ENCODE measurements around the gene ZNF598. TPM values are rescaled to one million over a fixed set of nuclear protein-coding genes. Genes with fewer than 3 reads are reported as not detected.

The ZNF598 gene
- total and polyA plus RNA-seq, 10 of the 15 experiments (the other 5 are each of a cell fraction or from before 2014, with no cell fraction given): 0.08 to 74.0 (median 14.4) TPM

DNA sequence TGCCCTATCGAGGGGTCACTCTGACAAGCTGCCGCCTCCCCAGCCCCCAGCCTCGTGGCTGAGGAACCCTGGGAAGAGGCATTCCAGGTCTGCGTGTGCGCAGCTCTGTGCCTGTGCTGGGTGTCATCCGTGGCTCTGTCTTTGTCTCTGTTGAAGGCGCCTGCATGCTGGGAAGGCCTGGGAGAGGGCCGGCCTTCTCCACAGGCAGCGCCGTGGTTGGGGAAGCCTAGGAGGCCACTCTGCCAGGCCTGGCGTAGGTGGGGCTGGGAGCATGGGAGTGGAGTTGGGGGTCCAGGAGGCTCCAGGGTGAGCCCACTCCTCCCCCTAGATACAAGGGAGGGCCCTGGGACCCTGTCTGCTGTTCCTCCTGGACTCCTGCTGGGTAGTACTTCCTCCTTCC, 20.4 kb upstream of the ZNF598 start:
- H3K27me3 ChIP-seq (replicated peaks in 1 of 2; ENCODE audit: control insufficient read depth in 2 of 2, insufficient read depth in 2 of 2, low read length in 1 of 2): peaks cover 11 to 13% of the 10 kb centered on the region in 2 experiments
- no peak for ATAC-seq
- no peak overlapping the region for H3K9ac ChIP-seq (ENCODE audit: control insufficient read depth, insufficient read depth, low read length)
- no peak overlapping the region for H2AFZ ChIP-seq (ENCODE audit: control insufficient read depth, low read depth, low read length)
- no TSS peak for BruUV-seq (replicated peaks)
- intact Hi-C loops (cut with micrococcal nuclease; ENCODE audit: unreplicated experiment) (no loop called here), in situ Hi-C loops (cut with MboI) (no loop called here)
- H3K4me2 ChIP-seq (ENCODE audit: control insufficient read depth, insufficient read depth): no peak overlapping the region
- H3K79me2 ChIP-seq (ENCODE audit: control insufficient read depth, insufficient read depth, low read length): no peaks in the 10 kb centered on the region
- H4K20me1 ChIP-seq (ENCODE audit: control insufficient read depth, insufficient read depth): peaks cover 5% of the 10 kb centered on the region; the same call in 1 of the 2 replicates
- WGBS (ENCODE audit: insufficient coverage, insufficient replicate concordance, low lambda C conversion rate, missing lambda C conversion rate): 59% methylated on average over 11 of the region's 11 CpGs
- no peak overlapping the region for H3K27ac ChIP-seq (ENCODE audit: control insufficient read depth, insufficient read depth)
- no peak for DNase-seq (ENCODE audit: low read depth, low spot score)
- ChIA-PET POLR2A (no interaction called here), RAD21 (ENCODE audit: unreplicated experiment) (interaction anchor here (0.7 kb wide), 1 partner anchor 118 kb away, joined by 3 read pairs; no protein-coding TSS in a partner anchor), SMC1A (ENCODE audit: uncharacterized antibody, unreplicated experiment) (no interaction called here), CTCF (no interaction called here)
- no peaks in the 10 kb centered on the region for H3K9me3 ChIP-seq (replicated peaks; ENCODE audit: control insufficient read depth, insufficient read depth, low read length)
- no peaks in the 10 kb centered on the region for H3K4me1 ChIP-seq (ENCODE audit: control insufficient read depth, insufficient read depth, low read length)
- no peaks in the 10 kb centered on the region for H3K36me3 ChIP-seq (ENCODE audit: control insufficient read depth in 2 of 2, insufficient read depth in 2 of 2, low read length in 1 of 2)
- TF ChIP-seq, protein P1, sequence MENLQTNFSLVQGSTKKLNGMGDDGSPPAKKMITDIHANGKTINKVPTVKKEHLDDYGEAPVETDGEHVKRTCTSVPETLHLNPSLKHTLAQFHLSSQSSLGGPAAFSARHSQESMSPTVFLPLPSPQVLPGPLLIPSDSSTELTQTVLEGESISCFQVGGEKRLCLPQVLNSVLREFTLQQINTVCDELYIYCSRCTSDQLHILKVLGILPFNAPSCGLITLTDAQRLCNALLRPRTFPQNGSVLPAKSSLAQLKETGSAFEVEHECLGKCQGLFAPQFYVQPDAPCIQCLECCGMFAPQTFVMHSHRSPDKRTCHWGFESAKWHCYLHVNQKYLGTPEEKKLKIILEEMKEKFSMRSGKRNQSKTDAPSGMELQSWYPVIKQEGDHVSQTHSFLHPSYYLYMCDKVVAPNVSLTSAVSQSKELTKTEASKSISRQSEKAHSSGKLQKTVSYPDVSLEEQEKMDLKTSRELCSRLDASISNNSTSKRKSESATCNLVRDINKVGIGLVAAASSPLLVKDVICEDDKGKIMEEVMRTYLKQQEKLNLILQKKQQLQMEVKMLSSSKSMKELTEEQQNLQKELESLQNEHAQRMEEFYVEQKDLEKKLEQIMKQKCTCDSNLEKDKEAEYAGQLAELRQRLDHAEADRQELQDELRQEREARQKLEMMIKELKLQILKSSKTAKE (IDR thresholded peaks at IDR 0.05; ENCODE audit: low read depth, poor library complexity, severe bottlenecking): no peak
- TF ChIP-seq SREBF1 (IDR thresholded peaks at IDR 0.05; ENCODE audit: low read length): no peak
- no peak for TF ChIP-seq PAX5 (IDR thresholded peaks at IDR 0.05; ENCODE audit: borderline replicate concordance, low read depth, low read length)
- no peak for TF ChIP-seq ZNF207 (IDR thresholded peaks at IDR 0.05; ENCODE audit: borderline replicate concordance)
- no peak for TF ChIP-seq SUPT20H (IDR thresholded peaks at IDR 0.05; ENCODE audit: borderline replicate concordance, control insufficient read depth, low read depth, low read length)
- no peak for TF ChIP-seq RELA (IDR thresholded peaks at IDR 0.05; ENCODE audit: borderline replicate concordance, partially characterized antibody)
- no peak for TF ChIP-seq SMARCA5 (IDR thresholded peaks at IDR 0.05)
- TF ChIP-seq, protein P2, sequence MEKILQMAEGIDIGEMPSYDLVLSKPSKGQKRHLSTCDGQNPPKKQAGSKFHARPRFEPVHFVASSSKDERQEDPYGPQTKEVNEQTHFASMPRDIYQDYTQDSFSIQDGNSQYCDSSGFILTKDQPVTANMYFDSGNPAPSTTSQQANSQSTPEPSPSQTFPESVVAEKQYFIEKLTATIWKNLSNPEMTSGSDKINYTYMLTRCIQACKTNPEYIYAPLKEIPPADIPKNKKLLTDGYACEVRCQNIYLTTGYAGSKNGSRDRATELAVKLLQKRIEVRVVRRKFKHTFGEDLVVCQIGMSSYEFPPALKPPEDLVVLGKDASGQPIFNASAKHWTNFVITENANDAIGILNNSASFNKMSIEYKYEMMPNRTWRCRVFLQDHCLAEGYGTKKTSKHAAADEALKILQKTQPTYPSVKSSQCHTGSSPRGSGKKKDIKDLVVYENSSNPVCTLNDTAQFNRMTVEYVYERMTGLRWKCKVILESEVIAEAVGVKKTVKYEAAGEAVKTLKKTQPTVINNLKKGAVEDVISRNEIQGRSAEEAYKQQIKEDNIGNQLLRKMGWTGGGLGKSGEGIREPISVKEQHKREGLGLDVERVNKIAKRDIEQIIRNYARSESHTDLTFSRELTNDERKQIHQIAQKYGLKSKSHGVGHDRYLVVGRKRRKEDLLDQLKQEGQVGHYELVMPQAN (conservative IDR thresholded peaks at IDR 0.05): no peak
- TF ChIP-seq MTA3 (IDR thresholded peaks at IDR 0.05; ENCODE audit: borderline replicate concordance, low read length): no peak
- TF ChIP-seq NRF1 (conservative IDR thresholded peaks at IDR 0.05; ENCODE audit: low read depth, low read length): no peak
- TF ChIP-seq, protein P3, sequence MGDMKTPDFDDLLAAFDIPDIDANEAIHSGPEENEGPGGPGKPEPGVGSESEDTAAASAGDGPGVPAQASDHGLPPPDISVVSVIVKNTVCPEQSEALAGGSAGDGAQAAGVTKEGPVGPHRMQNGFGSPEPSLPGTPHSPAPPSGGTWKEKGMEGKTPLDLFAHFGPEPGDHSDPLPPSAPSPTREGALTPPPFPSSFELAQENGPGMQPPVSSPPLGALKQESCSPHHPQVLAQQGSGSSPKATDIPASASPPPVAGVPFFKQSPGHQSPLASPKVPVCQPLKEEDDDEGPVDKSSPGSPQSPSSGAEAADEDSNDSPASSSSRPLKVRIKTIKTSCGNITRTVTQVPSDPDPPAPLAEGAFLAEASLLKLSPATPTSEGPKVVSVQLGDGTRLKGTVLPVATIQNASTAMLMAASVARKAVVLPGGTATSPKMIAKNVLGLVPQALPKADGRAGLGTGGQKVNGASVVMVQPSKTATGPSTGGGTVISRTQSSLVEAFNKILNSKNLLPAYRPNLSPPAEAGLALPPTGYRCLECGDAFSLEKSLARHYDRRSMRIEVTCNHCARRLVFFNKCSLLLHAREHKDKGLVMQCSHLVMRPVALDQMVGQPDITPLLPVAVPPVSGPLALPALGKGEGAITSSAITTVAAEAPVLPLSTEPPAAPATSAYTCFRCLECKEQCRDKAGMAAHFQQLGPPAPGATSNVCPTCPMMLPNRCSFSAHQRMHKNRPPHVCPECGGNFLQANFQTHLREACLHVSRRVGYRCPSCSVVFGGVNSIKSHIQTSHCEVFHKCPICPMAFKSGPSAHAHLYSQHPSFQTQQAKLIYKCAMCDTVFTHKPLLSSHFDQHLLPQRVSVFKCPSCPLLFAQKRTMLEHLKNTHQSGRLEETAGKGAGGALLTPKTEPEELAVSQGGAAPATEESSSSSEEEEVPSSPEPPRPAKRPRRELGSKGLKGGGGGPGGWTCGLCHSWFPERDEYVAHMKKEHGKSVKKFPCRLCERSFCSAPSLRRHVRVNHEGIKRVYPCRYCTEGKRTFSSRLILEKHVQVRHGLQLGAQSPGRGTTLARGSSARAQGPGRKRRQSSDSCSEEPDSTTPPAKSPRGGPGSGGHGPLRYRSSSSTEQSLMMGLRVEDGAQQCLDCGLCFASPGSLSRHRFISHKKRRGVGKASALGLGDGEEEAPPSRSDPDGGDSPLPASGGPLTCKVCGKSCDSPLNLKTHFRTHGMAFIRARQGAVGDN (IDR thresholded peaks at IDR 0.05): no peak
- TF ChIP-seq HCFC1 (IDR thresholded peaks at IDR 0.05; ENCODE audit: low read length): no peak
- no peak for TF ChIP-seq ZNF384 (IDR thresholded peaks at IDR 0.05; ENCODE audit: borderline replicate concordance, low read depth, low read length)
- no peak for TF ChIP-seq YBX1 (IDR thresholded peaks at IDR 0.05)
- TF ChIP-seq SMAD5 (IDR thresholded peaks at IDR 0.05; ENCODE audit: low read depth): no peak
- TF ChIP-seq KAT2A (conservative IDR thresholded peaks at IDR 0.05; ENCODE audit: control insufficient read depth, low read depth, low read length): no peak
- no peak for TF ChIP-seq DPF2 (IDR thresholded peaks at IDR 0.05)
- H3K4me3 ChIP-seq: no peak overlapping the region
- FAIRE-seq: no peak
